GM12865 (cell line): ENCODE data around the gene HIC1.

ENCODE experiments used
- DNase-seq: peaks from one replicate; pipeline ENCODE4 v3.0.0; 2010; ENCODE audit warnings: low read depth
- H3K4me3 ChIP-seq: 2 replicates; pipeline ENCODE4 v1.5.1; 2011; ENCODE audit warnings: mild to moderate bottlenecking, low read depth, low read length, control low read depth
- CTCF ChIP-seq: IDR thresholded peaks from 2 replicates; pipeline ENCODE4 v1.5.1; 2011; ENCODE audit warnings: low read length, control low read depth, low read depth, inconsistent platforms; ENCODE audit not compliant: insufficient read depth; ENCODE audit errors: missing control alignments

The HIC1 gene

GRCh38 chr17:2082003-2082781 is 27.3 kb downstream of the HIC1 start:
- TF ChIP-seq CTCF, result no peak
- no peak overlapping the region for H3K4me3 ChIP-seq
- no peak for DNase-seq

- DNase-seq, result peak; percentile 84
- H3K4me3 ChIP-seq, result no peak overlapping the region
- TF ChIP-seq CTCF, result no peak
Measured at GRCh38 chr17:2083613-2084035, 28.7 kb downstream of the HIC1 start.

- TF ChIP-seq CTCF, result no peak
- H3K4me3 ChIP-seq, result no peak overlapping the region
- no peak for DNase-seq
Measured at GRCh38 chr17:2084036-2084765, 29.3 kb downstream of the HIC1 start.

- no peak overlapping the region for H3K4me3 ChIP-seq
- TF ChIP-seq CTCF, result no peak
- DNase-seq, result no peak
Measured at GRCh38 chr17:2084766-2085647, 30.1 kb downstream of the HIC1 start.

GRCh38 chr17:2085648-2085949 is 30.7 kb downstream of the HIC1 start:
- no peak for TF ChIP-seq CTCF
- no peak overlapping the region for H3K4me3 ChIP-seq
- no peak for DNase-seq

GRCh38 chr17:2086306-2086705 is 31.4 kb downstream of the HIC1 start:
- peak; percentile 63 for DNase-seq
- no peak for TF ChIP-seq CTCF
- no peak overlapping the region for H3K4me3 ChIP-seq
